Measurements from ENCODE around the gene TBC1D19.
"Not testable (repeated sequence)": the region's sequence is repeated elsewhere in the genome, so short reads cannot be mapped to it uniquely, and the experiment has no call there.

Gene TBC1D19

DNA sequence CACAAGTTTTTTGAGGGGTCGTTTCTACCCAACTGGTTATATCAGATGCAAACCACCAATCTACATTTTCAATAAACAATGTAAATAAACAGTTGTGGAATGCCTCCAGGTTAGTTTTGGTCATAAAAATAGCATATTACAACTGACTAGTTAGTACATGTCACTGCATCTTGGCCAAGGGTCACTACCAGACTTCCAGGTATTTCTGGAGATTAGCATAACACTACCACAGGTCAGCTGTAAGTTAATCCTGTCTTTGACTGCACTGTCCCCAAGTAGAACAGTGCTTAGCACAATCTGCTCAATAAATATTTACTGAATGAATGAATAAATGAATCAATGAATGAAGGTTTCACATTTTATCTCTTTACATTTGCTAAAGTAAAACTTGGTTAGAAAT is 64.4 kb downstream of the TBC1D19 start:
- no peak for DNase-seq
- in situ Hi-C loops (cut with MboI; ENCODE audit: low pct_unique_long_range_greater_than_20kb, low sequenced_read_pairs) = no loop called here

DNA sequence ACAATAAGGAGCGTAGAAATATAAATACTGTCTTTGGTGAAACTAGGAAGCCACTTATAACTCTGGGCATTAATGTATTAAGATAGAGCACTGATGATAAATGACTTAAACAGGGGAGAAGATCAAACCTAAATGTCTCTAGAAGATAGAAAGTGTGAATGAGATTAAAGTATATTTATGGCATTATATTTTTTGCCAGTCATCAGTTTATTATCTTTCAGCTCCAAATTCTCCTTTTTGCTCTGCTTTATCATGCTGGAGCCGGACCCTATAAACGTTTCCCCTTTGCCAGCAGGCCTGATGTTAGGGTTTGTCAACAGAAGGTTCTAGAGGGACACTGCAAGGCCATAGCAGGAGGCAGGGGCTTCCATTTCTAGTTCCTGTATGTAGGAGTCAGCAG is 76.4 kb downstream of the TBC1D19 start:
- DNase-seq = no peak
- in situ Hi-C loops (cut with MboI; ENCODE audit: low pct_unique_long_range_greater_than_20kb, low sequenced_read_pairs) = no loop called here

DNA sequence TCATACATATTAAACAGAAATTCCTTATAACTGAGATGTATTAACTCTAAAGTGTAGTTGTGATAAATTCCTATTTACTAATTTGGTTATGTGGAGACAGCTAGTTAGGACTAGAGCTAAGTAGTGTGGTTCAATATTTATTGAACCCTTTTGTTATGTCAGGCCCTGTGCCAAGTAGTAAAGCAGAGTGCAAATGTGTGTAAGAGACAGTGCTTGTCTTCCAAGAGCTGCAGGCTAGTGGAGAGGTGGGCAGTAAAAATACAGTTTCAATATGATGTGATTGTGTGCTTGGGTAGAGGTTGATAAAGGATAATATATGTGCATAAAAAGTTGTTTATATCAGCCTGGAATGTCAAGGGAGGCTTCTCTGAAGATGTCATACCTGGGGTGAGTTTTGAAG is 80.0 kb downstream of the TBC1D19 start:
- no peak for DNase-seq
- in situ Hi-C loops (cut with MboI; ENCODE audit: low pct_unique_long_range_greater_than_20kb, low sequenced_read_pairs) = no loop called here

- no peak for DNase-seq
- in situ Hi-C loops (cut with MboI; ENCODE audit: low pct_unique_long_range_greater_than_20kb, low sequenced_read_pairs) = no loop called here
These were observed 87.1 kb downstream of the TBC1D19 start for GRCh38 chr4:26670903-26671537.

GRCh38 chr4:26679040-26679695 is 95.3 kb downstream of the TBC1D19 start:
- in situ Hi-C loops (cut with MboI; ENCODE audit: low pct_unique_long_range_greater_than_20kb, low sequenced_read_pairs); DNase-seq: not testable (repeated sequence)

- no peak for DNase-seq
- in situ Hi-C loops (cut with MboI; ENCODE audit: low pct_unique_long_range_greater_than_20kb, low sequenced_read_pairs) = no loop called here
These were observed 98.6 kb downstream of the TBC1D19 start for GRCh38 chr4:26682436-26682835.

DNA sequence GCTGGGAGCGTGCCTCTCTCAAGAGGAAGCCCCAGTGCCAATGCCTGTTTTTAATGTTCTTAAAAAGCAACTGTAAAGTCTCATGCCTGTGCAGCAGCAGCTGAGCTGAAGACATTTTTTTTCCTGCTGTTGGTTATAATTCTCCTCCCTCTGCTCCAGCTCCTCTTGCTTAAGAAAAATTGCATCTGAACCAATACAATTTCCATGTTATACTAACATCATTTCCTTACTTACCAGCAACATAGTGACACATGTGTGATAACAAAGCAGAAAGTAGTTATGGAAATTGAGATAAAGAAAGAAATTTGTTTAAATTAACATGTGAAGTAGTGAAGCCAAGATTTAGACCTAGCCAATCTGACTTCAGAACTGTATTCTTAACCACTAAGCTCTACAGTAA is 101.4 kb downstream of the TBC1D19 start:
- in situ Hi-C loops (cut with MboI; ENCODE audit: low pct_unique_long_range_greater_than_20kb, low sequenced_read_pairs) = no loop called here
- DNase-seq = no peak

- no peak for DNase-seq
These were observed 103.8 kb downstream of the TBC1D19 start for GRCh38 chr4:26687728-26688127.

DNA sequence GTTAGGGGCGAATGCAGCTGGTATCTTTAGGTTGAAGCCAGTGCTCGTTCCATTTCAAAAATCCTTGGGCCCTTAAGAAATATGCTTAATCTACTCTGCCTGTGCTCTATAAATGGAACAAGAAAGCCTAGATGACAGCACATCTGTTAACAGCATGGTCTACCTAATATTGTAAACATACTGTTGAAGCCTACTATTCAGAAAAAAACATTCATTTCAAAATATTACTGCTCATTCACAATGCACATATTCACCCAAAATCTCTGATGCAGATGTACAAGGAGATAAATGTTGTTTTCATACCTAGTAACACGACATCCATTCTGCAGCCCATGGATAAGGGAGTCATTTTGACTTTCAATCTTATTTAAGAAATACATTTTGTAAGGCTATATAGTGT is 106.6 kb downstream of the TBC1D19 start:
- no peak for DNase-seq
- in situ Hi-C loops (cut with MboI; ENCODE audit: low pct_unique_long_range_greater_than_20kb, low sequenced_read_pairs) = no loop called here

More at GRCh38 chr4:26687728-26688127, 103.8 kb downstream of the TBC1D19 start:
- in situ Hi-C loops (cut with MboI; ENCODE audit: low pct_unique_long_range_greater_than_20kb, low sequenced_read_pairs) = no loop called here

GRCh38 chr4:26692014-26692726 is 108.3 kb downstream of the TBC1D19 start:
- in situ Hi-C loops (cut with MboI; ENCODE audit: low pct_unique_long_range_greater_than_20kb, low sequenced_read_pairs) = no loop called here
- no peak for DNase-seq

GRCh38 chr4:26694131-26694530 is 110.2 kb downstream of the TBC1D19 start:
- in situ Hi-C loops (cut with MboI; ENCODE audit: low pct_unique_long_range_greater_than_20kb, low sequenced_read_pairs); DNase-seq: not testable (repeated sequence)

GRCh38 chr4:26700110-26700509 is 116.2 kb downstream of the TBC1D19 start:
- no peak for DNase-seq
- in situ Hi-C loops (cut with MboI; ENCODE audit: low pct_unique_long_range_greater_than_20kb, low sequenced_read_pairs) = no loop called here

GRCh38 chr4:26701095-26701494 is 117.2 kb downstream of the TBC1D19 start:
- DNase-seq = no peak
- in situ Hi-C loops (cut with MboI; ENCODE audit: low pct_unique_long_range_greater_than_20kb, low sequenced_read_pairs) = no loop called here

DNA sequence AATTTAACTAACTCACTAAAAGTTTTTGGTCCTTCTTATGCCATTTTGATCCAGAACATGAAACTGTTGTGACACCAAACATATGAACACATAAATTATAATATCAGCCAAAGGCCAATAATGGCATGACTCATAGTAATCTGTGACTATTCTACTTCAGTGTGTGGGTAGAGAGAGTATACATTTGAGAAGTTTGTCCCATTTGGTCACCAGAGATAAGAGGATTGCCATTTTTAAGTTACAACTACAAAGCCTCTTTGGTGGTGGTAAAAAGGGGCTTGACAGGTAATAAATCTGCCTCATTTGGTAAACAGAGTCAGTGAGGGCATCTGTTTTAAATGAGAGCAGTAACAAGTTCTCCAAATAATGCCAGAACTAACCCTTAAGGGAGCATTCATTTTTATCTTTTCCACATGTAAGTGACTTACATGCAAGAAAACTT is 117.9 kb downstream of the TBC1D19 start:
- in situ Hi-C loops (cut with MboI; ENCODE audit: low pct_unique_long_range_greater_than_20kb, low sequenced_read_pairs) = no loop called here
- no peak for DNase-seq

- in situ Hi-C loops (cut with MboI; ENCODE audit: low pct_unique_long_range_greater_than_20kb, low sequenced_read_pairs) = no loop called here
- no peak for DNase-seq
These were observed 123.5 kb downstream of the TBC1D19 start for GRCh38 chr4:26707342-26707741.

- in situ Hi-C loops (cut with MboI; ENCODE audit: low pct_unique_long_range_greater_than_20kb, low sequenced_read_pairs) = no loop called here
- DNase-seq = no peak
These were observed 125.4 kb downstream of the TBC1D19 start for GRCh38 chr4:26709246-26709645.

DNA sequence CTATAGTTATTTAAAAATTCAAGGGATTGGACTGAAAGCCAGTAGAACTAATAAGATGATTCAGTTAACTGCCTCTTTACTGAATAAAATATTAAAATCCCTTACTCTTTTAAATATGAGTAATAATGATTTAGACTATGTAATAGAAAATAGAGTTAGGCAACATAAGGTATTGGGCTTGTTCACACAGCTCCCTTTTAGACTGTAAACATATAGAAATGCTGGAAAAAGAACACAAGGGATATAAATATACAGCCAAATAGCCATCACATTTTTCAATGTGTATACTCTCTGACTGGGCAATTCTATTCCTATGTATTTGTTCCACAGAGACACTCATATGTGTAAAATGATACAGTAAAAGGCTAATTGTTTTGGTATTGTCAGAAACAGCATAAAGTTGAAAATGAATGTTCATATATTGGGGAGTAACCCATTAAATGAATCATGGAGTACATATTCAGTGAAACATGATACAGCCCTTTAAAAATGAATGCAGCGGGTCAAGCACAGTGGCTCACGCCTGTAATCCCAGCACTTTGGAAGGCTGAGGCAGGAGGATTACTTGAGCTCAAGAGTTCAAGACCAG is 129.8 kb downstream of the TBC1D19 start:
- no peak for DNase-seq
- in situ Hi-C loops (cut with MboI; ENCODE audit: low pct_unique_long_range_greater_than_20kb, low sequenced_read_pairs) = no loop called here

DNA sequence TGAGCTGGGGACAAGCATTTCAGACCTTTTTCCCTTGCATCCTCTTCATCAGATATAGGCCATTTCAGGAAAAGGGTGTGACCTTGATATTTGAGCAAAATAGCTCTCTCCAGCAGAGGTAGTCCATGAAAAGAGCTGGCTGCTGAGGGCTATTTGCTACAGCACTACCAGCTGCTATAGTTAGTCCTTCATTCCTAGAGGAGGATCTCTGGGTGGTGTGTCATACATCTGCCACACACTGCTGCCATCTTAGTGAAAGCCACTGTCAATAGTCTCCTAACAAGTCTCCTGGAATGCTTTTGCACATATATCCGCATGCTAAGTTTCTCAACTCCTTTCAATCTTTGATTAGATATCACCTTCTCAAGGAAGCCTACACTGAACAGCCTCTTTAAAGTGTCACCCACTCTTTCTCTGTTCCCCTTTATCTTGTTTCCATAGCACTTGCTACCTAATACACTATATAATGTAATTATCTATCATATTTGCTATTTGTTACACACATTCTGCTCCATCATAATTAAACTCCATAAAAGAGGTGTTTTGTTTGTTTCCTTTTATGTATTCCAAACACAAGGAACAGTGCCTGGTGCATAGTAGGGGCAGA is 131.9 kb downstream of the TBC1D19 start:
- DNase-seq = no peak
- in situ Hi-C loops (cut with MboI; ENCODE audit: low pct_unique_long_range_greater_than_20kb, low sequenced_read_pairs) = no loop called here

DNA sequence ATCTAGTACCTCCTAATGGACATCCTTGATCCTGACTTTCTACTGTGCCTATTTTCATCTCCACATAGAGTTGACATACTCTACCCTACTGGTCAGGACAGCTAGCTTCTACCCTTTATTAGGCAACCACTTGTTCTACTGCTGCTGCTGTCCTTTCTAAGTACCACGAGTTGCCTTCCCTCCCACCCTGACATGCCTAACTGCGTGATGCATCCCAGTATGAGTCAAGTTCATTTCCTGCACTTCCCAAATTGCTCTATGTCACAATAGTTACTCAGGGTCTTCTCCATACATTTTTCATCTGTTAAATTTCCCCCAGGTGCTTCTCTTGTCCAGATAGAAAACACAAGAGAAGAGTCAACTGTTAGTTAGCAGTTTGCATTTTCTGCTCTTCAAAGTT is 133.4 kb downstream of the TBC1D19 start:
- in situ Hi-C loops (cut with MboI; ENCODE audit: low pct_unique_long_range_greater_than_20kb, low sequenced_read_pairs) = no loop called here
- DNase-seq = no peak
